ENCODE data around the gene PPM1D. TPM values are rescaled to one million over a fixed set of nuclear protein-coding genes. Genes with fewer than 3 reads are reported as not detected.

The PPM1D gene
- total RNA-seq, 4 donors from 2014 or later, result 11.3 to 19.5 (median 15.2) TPM

GRCh38 chr17:60675997-60676396 lies 76.0 kb downstream of the PPM1D start:
- no peak overlapping the region for H3K27ac ChIP-seq
- H3K4me1 ChIP-seq, result peaks cover 3 to 14% of the 10 kb centered on the region in 2 donors
- H3K36me3 ChIP-seq, result no peaks in the 10 kb centered on the region
- no peaks in the 10 kb centered on the region for H3K9me3 ChIP-seq
- WGBS, 2 donors, result 94 to 95% methylated on average over 6 of the region's 6 CpGs
- intact Hi-C loops (cut with DNase I), result no loop called here
- H3K27me3 ChIP-seq, result no peaks in the 10 kb centered on the region
- TF ChIP-seq POLR2A (IDR thresholded peaks at IDR 0.05), result no peak
- TF ChIP-seq CTCF (IDR thresholded peaks at IDR 0.05), result no peak
- H3K4me3 ChIP-seq (replicated peaks in 1 of 3), result no peak overlapping the region
- no peak for DNase-seq

GRCh38 chr17:60676758-60677307 lies 76.8 kb downstream of the PPM1D start:
- TF ChIP-seq POLR2A (IDR thresholded peaks at IDR 0.05), result no peak
- intact Hi-C loops (cut with DNase I), result no loop called here
- Histone ChIP-seq H3K27ac (peak overlapping the region; percentile 51 to 67 (median 62)), H3K9me3 (no peaks in the 10 kb centered on the region), H3K36me3 (no peaks in the 10 kb centered on the region), H3K4me3 (replicated peaks in 1 of 3) (peak overlapping the region; percentile 60 to 91 (median 83)), H3K27me3 (no peaks in the 10 kb centered on the region), H3K4me1 (peaks cover 3 to 14% of the 10 kb centered on the region in 2 donors)
- peak in 1 of 2 donors; percentile 16 for DNase-seq
- WGBS, 2 donors, result 29 to 31% methylated on average over 17 of the region's 17 CpGs

GRCh38 chr17:60677308-60678117 lies 77.5 kb downstream of the PPM1D start, which contains the start of gene BCAS3:
BCAS3 (plus strand) TSS chr17:60677851.
- Histone ChIP-seq H3K9me3 (no peaks in the 10 kb centered on the region), H3K27ac (peak within 1 kb of the TSS; percentile 51 to 67 (median 62)), H3K4me1 (peaks cover 3 to 14% of the 10 kb centered on the region in 2 donors), H3K27me3 (no peaks in the 10 kb centered on the region), H3K36me3 (no peaks in the 10 kb centered on the region), H3K4me3 (replicated peaks in 1 of 3) (peak within 1 kb of the TSS; percentile 60 to 91 (median 83))
- peak; percentile 99 for DNase-seq
- intact Hi-C loops (cut with DNase I), result no loop called here
- no peak for TF ChIP-seq CTCF (IDR thresholded peaks at IDR 0.05)
- TF ChIP-seq POLR2A (IDR thresholded peaks at IDR 0.05), result peak; percentile 19 to 88
- WGBS, 2 donors, result 1% methylated on average over 49 to 50 of the region's 51 CpGs

GRCh38 chr17:60678118-60678444 lies 78.1 kb downstream of the PPM1D start:
- TF ChIP-seq CTCF (IDR thresholded peaks at IDR 0.05), result no peak
- TF ChIP-seq POLR2A (IDR thresholded peaks at IDR 0.05), result no peak
- Histone ChIP-seq H3K4me1 (peaks cover 3 to 14% of the 10 kb centered on the region in 2 donors), H3K27me3 (no peaks in the 10 kb centered on the region), H3K27ac (peak overlapping the region in 1 of 3 donors; percentile 62), H3K9me3 (no peaks in the 10 kb centered on the region), H3K36me3 (no peaks in the 10 kb centered on the region), H3K4me3 (replicated peaks in 1 of 3) (peak overlapping the region; percentile 45 to 91 (median 83))
- DNase-seq, result no peak
- intact Hi-C loops (cut with DNase I), result no loop called here
- 1% methylated on average over 6 of the region's 6 CpGs for WGBS, 2 donors

GRCh38 chr17:60679287-60679686 lies 79.3 kb downstream of the PPM1D start:
- no peak overlapping the region for H3K27ac ChIP-seq
- DNase-seq, result no peak
- H3K4me1 ChIP-seq, result peaks cover 3 to 14% of the 10 kb centered on the region in 2 donors
- 87 to 92% methylated on average over 4 of the region's 4 CpGs for WGBS, 2 donors
- H3K27me3 ChIP-seq, result no peaks in the 10 kb centered on the region
- peaks cover 0 to 4% of the 10 kb centered on the region in 2 donors for H3K36me3 ChIP-seq
- intact Hi-C loops (cut with DNase I), result no loop called here
- no peaks in the 10 kb centered on the region for H3K9me3 ChIP-seq
- TF ChIP-seq CTCF (IDR thresholded peaks at IDR 0.05), result no peak
- TF ChIP-seq POLR2A (IDR thresholded peaks at IDR 0.05), result no peak
- H3K4me3 ChIP-seq (replicated peaks in 1 of 3), result no peak overlapping the region

Data from thyroid gland (tissue), 4 donors.